DMS53 treated with DMSO at 0.1 percent for 48 hours (cell line): ENCODE results near the gene HIPK4.
"Not testable (repeated sequence)": the region's sequence is repeated elsewhere in the genome, so short reads cannot be mapped to it uniquely, and the experiment has no call there.

Experiments used
- DNase-seq: peaks from one replicate; lab custom pipeline; 2025; ENCODE audit not compliant: unreplicated experiment; lab: John Stamatoyannopoulos, UW

HIPK4 gene

DNA sequence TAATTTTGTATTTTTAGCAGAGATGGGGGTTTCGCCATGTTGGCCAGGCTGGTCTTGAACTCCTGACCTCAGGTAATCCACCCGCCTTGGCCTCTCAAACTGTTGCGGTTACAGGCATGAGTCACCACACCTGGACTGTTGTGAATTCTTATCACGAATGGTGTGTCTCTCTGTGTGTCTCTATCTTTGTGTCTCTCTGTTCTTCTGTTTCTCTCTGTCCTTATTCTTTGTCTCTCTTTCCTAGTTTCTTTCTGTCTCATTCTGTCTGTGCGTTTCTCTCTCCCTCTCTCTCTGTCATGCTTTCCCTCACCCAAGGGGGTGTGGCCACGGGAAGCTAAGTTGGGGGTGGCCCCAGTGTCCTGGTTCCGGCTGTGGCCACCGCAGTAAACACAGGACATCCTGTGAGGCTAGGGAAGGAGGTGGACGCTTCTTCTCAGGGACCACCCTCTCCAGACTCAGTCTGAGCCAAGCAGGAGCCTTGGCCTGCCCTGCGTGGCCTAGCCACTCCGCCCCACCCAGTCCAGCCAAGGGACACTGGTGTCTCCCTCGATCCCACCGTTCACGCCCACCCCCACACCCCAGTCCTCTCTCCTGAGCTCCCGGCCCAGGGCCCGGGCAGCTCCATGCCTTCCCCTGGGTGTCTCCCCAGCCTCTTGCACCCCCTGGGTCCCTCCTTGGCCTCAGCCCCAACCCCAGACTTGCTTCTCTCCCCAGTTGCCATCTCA, 27.1 kb upstream of the HIPK4 start:
- DNase-seq = no peak

DNA sequence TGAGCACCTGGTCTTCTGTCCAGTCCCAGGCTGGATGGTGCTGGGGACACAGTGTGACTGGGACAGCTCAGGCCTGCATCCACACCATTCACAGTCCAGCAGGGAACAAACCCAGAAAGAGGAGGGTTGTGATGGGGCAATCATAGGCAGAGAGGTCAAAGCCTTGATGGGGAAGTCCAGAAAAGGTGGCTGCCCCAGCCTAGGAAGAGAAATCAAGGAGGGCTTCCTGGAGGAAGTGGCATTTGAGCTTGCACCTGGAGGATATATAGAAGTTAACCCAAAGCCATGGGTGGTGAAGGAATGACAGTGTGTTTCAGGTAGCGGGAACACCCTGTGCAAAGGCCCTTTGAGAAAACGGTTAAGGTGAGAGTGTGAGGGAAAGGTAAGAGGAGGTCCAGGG, 25.8 kb upstream of the HIPK4 start:
- DNase-seq = no peak

DNA sequence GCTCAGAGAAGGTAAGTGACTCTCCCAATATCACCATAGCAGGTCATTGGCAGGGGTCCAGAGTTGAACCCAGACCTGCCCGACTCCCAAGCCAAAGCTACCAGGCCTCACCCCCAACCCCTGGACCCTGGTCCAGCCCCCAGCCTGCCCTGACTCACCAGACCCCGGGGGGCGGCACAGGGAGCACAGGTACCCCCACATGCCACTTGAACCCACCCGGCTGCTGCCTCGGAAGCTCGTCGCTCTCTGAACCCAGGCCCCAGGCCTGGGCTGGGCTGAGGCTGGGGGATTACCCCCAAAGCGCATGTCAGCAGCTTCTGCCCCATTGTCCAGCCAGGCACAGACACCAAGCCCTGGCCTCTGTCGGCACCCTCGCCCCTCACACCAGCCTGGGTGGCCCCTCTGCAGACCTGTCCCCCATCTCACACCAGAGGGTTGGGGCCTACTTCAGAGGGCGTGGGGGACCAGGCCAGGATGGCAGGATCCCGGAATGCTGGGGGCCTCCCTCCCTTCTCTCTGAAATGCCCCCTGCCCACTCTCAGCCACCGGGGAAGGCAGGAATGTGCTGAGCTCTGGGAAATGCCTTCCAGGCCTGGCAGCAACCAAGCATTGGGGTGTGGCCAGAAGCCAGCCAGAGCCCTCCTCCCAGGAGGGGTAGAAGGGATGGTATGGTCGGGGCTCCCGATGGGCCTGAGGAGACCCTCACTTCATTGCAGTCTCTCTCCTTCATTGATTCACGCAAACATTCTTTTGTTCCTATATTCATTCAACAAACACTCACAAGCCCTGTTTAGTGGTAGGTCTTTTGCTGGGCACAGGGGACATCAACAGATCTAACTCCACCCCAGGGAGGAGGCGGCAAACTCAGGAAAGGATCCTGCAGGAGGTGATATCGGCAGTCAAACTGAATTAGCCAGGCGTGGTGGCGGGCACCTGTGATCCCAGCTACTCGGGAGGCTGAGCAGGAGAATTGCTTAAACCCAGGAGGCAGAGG, 24.9 kb upstream of the HIPK4 start:
- DNase-seq = no peak

DNA sequence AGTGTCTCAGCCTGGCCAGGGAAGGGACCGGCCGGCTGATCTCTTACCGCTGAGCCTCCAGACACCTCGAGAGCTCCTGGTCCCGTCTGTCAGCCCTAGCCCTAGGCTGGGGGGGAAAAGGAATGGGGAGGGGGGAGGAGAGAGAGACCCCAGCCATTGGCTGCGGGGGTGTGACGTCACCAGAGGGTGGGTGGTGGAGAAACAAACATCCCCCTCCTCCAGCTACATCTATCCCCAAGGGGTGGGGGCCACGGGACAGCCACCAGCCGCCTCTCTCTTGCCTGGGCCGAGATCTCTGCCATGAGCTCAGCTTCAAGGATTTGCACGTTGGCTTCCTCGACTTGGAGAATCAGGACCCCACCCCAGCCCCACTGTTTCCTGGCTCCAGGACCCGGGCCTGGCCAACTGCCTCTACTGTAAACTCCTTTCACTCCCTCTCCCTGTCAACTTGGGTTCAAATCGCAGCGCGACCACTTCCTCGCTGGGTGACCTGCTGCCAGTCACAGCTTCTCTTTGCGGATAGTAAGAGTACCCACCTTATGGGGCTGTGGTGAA, 23.4 kb upstream of the HIPK4 start, which contains the start of gene PRX:
Gene PRX, minus strand, starts transcription at position 88 of the 555 bp plus-strand sequence. CDS start 5,446 bp downstream, outside the sequence.
- DNase-seq = no peak

GRCh38 chr19:40412866-40413265, 22.9 kb upstream of the HIPK4 start:
- no peak for DNase-seq

DNA sequence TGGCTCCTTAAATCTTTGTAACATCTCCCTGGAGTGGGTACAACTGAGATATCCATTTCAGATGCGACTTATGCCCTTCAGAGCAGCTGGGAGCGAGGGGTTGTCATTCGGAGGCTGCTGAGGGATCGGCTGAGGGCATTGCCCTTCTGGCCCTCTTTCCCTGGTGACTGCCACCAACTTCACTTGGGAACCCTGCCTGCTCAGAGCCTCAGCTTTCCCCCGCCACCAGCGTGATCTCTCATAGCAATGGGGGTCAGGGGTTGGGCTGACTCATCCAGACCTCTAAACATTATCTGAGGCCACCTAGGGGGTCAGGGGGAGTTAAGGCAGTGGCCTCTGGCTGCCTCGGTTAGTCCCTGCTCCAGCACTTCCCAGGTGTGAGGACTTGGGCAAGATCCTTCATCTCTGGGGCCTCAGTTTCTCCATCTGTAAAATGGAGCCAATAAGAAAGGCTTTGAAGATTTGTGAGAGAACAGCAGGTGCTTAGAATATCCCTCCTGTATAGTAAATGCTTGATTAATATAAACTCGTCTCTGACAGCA, 22.0 kb upstream of the HIPK4 start:
- no peak for DNase-seq

- DNase-seq = no peak
Observed at GRCh38 chr19:40411125-40411842, 21.3 kb upstream of the HIPK4 start.

DNA sequence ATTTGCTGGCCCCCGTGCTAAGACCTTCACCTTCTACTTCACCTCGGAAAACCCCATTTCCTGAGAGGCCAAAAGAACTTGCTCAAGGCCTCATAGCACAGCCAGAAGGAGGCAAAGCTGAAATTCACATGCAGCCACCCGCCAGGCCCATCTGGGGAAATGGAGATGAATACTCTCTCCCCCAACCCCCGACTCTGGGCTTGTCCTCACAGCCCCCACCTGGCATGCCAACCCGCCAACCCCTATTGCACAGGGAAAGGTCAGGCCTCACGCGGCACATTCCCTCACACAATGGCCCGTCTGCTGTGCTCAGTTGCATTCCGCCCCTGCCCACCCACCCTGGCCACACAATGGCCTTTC, 20.0 kb upstream of the HIPK4 start:
- DNase-seq = no peak

- DNase-seq = not testable (repeated sequence)
Observed at GRCh38 chr19:40408598-40408925, 18.6 kb upstream of the HIPK4 start.

DNA sequence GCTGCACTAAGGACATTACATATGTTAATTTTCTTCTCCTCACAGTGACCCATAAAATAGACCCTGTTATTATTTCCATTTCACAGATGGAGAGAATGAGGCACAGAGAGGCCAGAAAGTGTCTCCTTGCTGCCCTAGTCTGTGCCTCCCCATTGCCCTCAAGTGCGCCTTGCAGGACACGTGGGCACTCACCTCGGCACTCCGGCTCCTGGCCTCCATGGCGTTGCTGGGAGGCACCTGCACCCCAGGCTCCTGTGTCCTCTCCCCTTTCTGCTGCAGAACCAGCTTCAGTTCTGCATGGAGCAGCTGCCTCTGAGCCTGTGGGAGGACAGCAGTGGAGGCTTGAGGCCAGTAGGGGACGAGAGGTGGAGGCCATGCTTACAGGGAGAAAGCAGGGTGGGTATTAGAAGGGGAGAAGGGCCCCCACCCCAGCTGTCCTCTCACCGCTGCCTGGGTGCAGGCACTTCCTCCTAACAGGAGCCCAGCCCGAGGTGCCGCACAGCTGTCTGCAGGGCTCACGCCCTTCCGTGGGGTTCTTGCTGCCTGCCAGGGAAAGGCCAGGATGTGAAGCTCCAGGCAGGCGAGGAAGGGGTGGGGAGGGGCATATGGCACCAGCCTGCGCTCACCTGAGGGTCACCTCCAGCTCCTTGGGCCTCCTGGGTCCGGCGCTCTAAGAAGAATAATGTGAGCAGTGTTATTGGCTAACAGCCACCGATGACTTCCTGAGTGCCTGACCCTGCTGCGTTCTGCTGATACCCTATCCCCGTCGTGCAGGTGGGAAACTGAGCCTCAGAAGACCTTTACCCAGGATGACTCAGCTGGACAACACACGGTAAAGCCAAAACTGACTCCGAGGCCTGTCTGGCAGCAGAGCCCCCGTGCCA, 18.0 kb upstream of the HIPK4 start:
- no peak for DNase-seq

GRCh38 chr19:40403262-40403984, 13.4 kb upstream of the HIPK4 start:
- DNase-seq = peak; percentile 67

- no peak for DNase-seq
Observed at GRCh38 chr19:40400559-40400958, 10.6 kb upstream of the HIPK4 start.

GRCh38 chr19:40398417-40399131, 8.6 kb upstream of the HIPK4 start:
- DNase-seq = no peak

- no peak for DNase-seq
Observed at GRCh38 chr19:40397568-40397906, 7.6 kb upstream of the HIPK4 start.

DNA sequence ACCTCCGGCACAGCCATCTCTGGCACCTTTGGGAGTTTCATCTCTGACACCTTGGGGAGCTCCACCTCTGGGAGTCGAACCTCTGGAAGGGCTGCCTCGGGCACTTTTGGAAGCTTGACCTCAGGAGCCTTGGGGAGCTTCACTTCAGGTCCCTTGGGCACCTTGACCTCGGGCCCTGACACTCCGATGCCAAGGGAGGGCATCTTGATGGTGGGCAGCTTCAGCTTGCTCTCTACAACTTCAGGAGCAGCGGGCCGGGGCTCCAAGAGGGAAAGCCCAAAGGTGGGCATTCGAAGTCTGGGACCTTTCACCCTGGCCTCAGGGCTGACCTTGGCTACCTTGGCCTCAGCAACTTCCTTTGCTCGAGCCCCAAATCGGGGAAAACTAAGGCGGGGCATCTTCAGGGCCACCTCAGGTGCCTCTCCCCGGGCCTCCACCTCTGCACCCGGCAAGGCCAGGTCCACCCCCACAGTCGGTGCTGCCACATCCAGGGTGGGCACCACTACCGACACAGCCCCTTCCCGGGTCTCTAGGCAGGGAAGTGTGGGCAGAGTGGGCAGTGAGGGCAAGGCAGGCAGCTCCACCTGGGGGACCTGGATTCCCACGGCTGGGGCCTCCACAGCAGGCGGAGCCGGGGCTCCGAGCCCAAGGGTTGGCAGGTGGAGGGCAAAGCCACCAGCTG, 7.0 kb upstream of the HIPK4 start:
- DNase-seq = no peak

DNA sequence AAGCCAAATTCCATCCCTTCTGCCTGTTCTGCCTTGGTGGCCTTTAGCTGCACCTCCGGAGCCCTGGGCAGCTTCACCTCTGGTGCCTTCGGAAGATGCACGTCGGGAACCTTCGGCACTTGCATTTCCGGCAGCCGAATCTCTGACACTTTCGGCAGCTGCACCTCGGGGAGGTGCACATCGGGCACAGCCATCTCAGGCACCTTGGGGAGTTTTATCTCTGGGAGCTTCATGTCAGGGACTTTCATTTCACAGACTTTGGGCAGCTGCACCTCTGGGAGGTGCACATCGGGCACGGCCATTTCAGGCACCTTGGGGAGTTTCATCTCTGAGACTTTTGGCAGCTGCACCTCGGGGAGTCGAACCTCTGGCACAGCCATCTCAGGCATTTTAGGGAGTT, 6.0 kb upstream of the HIPK4 start:
- no peak for DNase-seq

- DNase-seq = no peak
Observed at GRCh38 chr19:40394816-40395210, 4.8 kb upstream of the HIPK4 start.
